ENCODE results near the gene GIPC3. TPM values are rescaled to one million over a fixed set of nuclear protein-coding genes. Genes with fewer than 3 reads are reported as not detected.

GIPC3 gene
- total RNA-seq, 2 donors from 2014 or later: 0.32 to 0.42 TPM

GRCh38 chr19:3545669-3546034, 39.6 kb upstream of the GIPC3 start:
- no peaks in the 10 kb centered on the region for H3K9me3 Mint-ChIP-seq
- peaks cover 5% of the 10 kb centered on the region for H3K4me1 Mint-ChIP-seq
- peak overlapping the region; percentile 85 for H3K27ac Mint-ChIP-seq
- peaks cover 18% of the 10 kb centered on the region for H3K36me3 Mint-ChIP-seq (ENCODE audit: low read depth)
- ATAC-seq (replicated peaks): no peak
- H3K4me3 Mint-ChIP-seq: peak overlapping the region; percentile 13
- no peaks in the 10 kb centered on the region for H3K27me3 Mint-ChIP-seq

- ATAC-seq (replicated peaks): no peak
- Mint-ChIP-seq H3K9me3 (no peaks in the 10 kb centered on the region), H3K27me3 (no peaks in the 10 kb centered on the region), H3K4me1 (peaks cover 5% of the 10 kb centered on the region), H3K36me3 (ENCODE audit: low read depth) (peaks cover 18% of the 10 kb centered on the region), H3K4me3 (no peak overlapping the region), H3K27ac (peak overlapping the region; percentile 85)
Measured at GRCh38 chr19:3546119-3546518, 39.2 kb upstream of the GIPC3 start.

GRCh38 chr19:3547301-3547731, 38.0 kb upstream of the GIPC3 start:
- no peak overlapping the region for H3K27ac Mint-ChIP-seq

GRCh38 chr19:3547767-3548282, 37.5 kb upstream of the GIPC3 start:
- Mint-ChIP-seq H3K4me1 (peaks cover 10% of the 10 kb centered on the region), H3K4me3 (no peak overlapping the region), H3K36me3 (ENCODE audit: low read depth) (peaks cover 18% of the 10 kb centered on the region), H3K27me3 (no peaks in the 10 kb centered on the region), H3K27ac (no peak overlapping the region), H3K9me3 (no peaks in the 10 kb centered on the region)
- ATAC-seq (replicated peaks): no peak

More at GRCh38 chr19:3547301-3547731, 38.0 kb upstream of the GIPC3 start:
- H3K9me3 Mint-ChIP-seq: no peaks in the 10 kb centered on the region
- H3K4me3 Mint-ChIP-seq: no peak overlapping the region
- peaks cover 10% of the 10 kb centered on the region for H3K4me1 Mint-ChIP-seq
- peaks cover 18% of the 10 kb centered on the region for H3K36me3 Mint-ChIP-seq (ENCODE audit: low read depth)
- ATAC-seq (replicated peaks): no peak
- H3K27me3 Mint-ChIP-seq: no peaks in the 10 kb centered on the region

- Mint-ChIP-seq H3K36me3 (ENCODE audit: low read depth) (peaks cover 18% of the 10 kb centered on the region), H3K27ac (no peak overlapping the region), H3K27me3 (no peaks in the 10 kb centered on the region), H3K4me1 (peaks cover 10% of the 10 kb centered on the region), H3K9me3 (no peaks in the 10 kb centered on the region), H3K4me3 (no peak overlapping the region)
- no peak for ATAC-seq (replicated peaks)
Measured at GRCh38 chr19:3548606-3549005, 36.7 kb upstream of the GIPC3 start.

GRCh38 chr19:3549816-3550215, 35.5 kb upstream of the GIPC3 start:
- H3K27ac Mint-ChIP-seq: no peak overlapping the region
- ATAC-seq (replicated peaks): no peak

GRCh38 chr19:3550947-3551791, 34.1 kb upstream of the GIPC3 start:
- ATAC-seq (replicated peaks): no peak
- Mint-ChIP-seq H3K9me3 (no peaks in the 10 kb centered on the region), H3K4me1 (peaks cover 15% of the 10 kb centered on the region), H3K27ac (peak overlapping the region; percentile 41), H3K27me3 (no peaks in the 10 kb centered on the region), H3K4me3 (no peak overlapping the region), H3K36me3 (ENCODE audit: low read depth) (peaks cover 5% of the 10 kb centered on the region)

More at GRCh38 chr19:3549816-3550215, 35.5 kb upstream of the GIPC3 start:
- Mint-ChIP-seq H3K4me1 (peaks cover 10% of the 10 kb centered on the region), H3K9me3 (no peaks in the 10 kb centered on the region), H3K4me3 (no peak overlapping the region), H3K36me3 (ENCODE audit: low read depth) (peaks cover 17% of the 10 kb centered on the region), H3K27me3 (no peaks in the 10 kb centered on the region)

GRCh38 chr19:3551792-3552095, 33.5 kb upstream of the GIPC3 start:
- ATAC-seq (replicated peaks): no peak
- no peaks in the 10 kb centered on the region for H3K27me3 Mint-ChIP-seq
- peaks cover 20% of the 10 kb centered on the region for H3K4me1 Mint-ChIP-seq
- no peaks in the 10 kb centered on the region for H3K9me3 Mint-ChIP-seq
- H3K36me3 Mint-ChIP-seq (ENCODE audit: low read depth): peaks cover 5% of the 10 kb centered on the region
- no peak overlapping the region for H3K4me3 Mint-ChIP-seq
- H3K27ac Mint-ChIP-seq: peak overlapping the region; percentile 41

GRCh38 chr19:3554254-3555083, 30.8 kb upstream of the GIPC3 start:
- H3K9me3 Mint-ChIP-seq: no peaks in the 10 kb centered on the region

GRCh38 chr19:3555653-3556422, 29.4 kb upstream of the GIPC3 start:
- H3K9me3 Mint-ChIP-seq: no peaks in the 10 kb centered on the region
- peak overlapping the region; percentile 89 for H3K4me3 Mint-ChIP-seq
- no peaks in the 10 kb centered on the region for H3K36me3 Mint-ChIP-seq (ENCODE audit: low read depth)
- ATAC-seq (replicated peaks): no peak
- no peaks in the 10 kb centered on the region for H3K27me3 Mint-ChIP-seq
- peak overlapping the region; percentile 80 for H3K27ac Mint-ChIP-seq
- H3K4me1 Mint-ChIP-seq: peaks cover 21% of the 10 kb centered on the region

More at GRCh38 chr19:3554254-3555083, 30.8 kb upstream of the GIPC3 start:
- H3K27me3 Mint-ChIP-seq: no peaks in the 10 kb centered on the region
- no peak for ATAC-seq (replicated peaks)
- peak overlapping the region; percentile 80 for H3K27ac Mint-ChIP-seq
- peak overlapping the region; percentile 89 for H3K4me3 Mint-ChIP-seq
- peaks cover 21% of the 10 kb centered on the region for H3K4me1 Mint-ChIP-seq
- peaks cover under 1% of the 10 kb centered on the region for H3K36me3 Mint-ChIP-seq (ENCODE audit: low read depth)

- peak overlapping the region; percentile 89 for H3K4me3 Mint-ChIP-seq
- H3K36me3 Mint-ChIP-seq (ENCODE audit: low read depth): no peaks in the 10 kb centered on the region
- peaks cover 20% of the 10 kb centered on the region for H3K4me1 Mint-ChIP-seq
- H3K27me3 Mint-ChIP-seq: no peaks in the 10 kb centered on the region
- H3K9me3 Mint-ChIP-seq: no peaks in the 10 kb centered on the region
- H3K27ac Mint-ChIP-seq: peak overlapping the region; percentile 80
- ATAC-seq (replicated peaks): no peak
Measured at GRCh38 chr19:3556423-3556977, 28.8 kb upstream of the GIPC3 start.

GRCh38 chr19:3556978-3557460, 28.3 kb upstream of the GIPC3 start:
- Mint-ChIP-seq H3K4me3 (peak overlapping the region; percentile 89), H3K9me3 (no peaks in the 10 kb centered on the region), H3K27me3 (no peaks in the 10 kb centered on the region), H3K4me1 (peaks cover 17% of the 10 kb centered on the region), H3K36me3 (ENCODE audit: low read depth) (no peaks in the 10 kb centered on the region), H3K27ac (peak overlapping the region; percentile 80)
- ATAC-seq (replicated peaks): peak; percentile 38

- peak within 1 kb of the TSS; percentile 80 for H3K27ac Mint-ChIP-seq
- H3K4me1 Mint-ChIP-seq: peaks cover 17% of the 10 kb centered on the region
- ATAC-seq (replicated peaks): peak; percentile 96
Measured at GRCh38 chr19:3557461-3558248, 27.6 kb upstream of the GIPC3 start, which contains the start of gene MFSD12. Gene MFSD12, minus strand, starts transcription at chr19:3557586. Its CDS starts 183 bp downstream, at chr19:3557403.

More at GRCh38 chr19:3557461-3558248, 27.6 kb upstream of the GIPC3 start, which contains the start of gene MFSD12:
- H3K4me3 Mint-ChIP-seq: peak within 1 kb of the TSS; percentile 89
- no peaks in the 10 kb centered on the region for H3K9me3 Mint-ChIP-seq
- H3K36me3 Mint-ChIP-seq (ENCODE audit: low read depth): no peaks in the 10 kb centered on the region
- H3K27me3 Mint-ChIP-seq: no peaks in the 10 kb centered on the region
